ENCODE results near the gene UTP11.
A peak's percentile ranks its signal among the peaks of the same experiment; 100 is the strongest.
"Not testable (repeated sequence)": the region's sequence is repeated elsewhere in the genome, so short reads cannot be mapped to it uniquely, and the experiment has no call there.

UTP11 gene

GRCh38 chr1:38027201-38028104 lies 14.9 kb downstream of the UTP11 start:
- no peak for DNase-seq (ENCODE audit: low read depth, low spot score)

GRCh38 chr1:38028105-38028591 lies 15.6 kb downstream of the UTP11 start:
- no peak for DNase-seq (ENCODE audit: low read depth, low spot score)

- DNase-seq (ENCODE audit: low read depth, low spot score): no peak
Measured at GRCh38 chr1:38028671-38029070, 16.1 kb downstream of the UTP11 start.

GRCh38 chr1:38029081-38029681 lies 16.6 kb downstream of the UTP11 start:
- DNase-seq (ENCODE audit: low read depth, low spot score): peak; percentile 81

- peak; percentile 60 for DNase-seq (ENCODE audit: low read depth, low spot score)
Measured at GRCh38 chr1:38029685-38030511, 17.4 kb downstream of the UTP11 start.

GRCh38 chr1:38030596-38031512 lies 18.3 kb downstream of the UTP11 start:
- DNase-seq (ENCODE audit: low read depth, low spot score): no peak

GRCh38 chr1:38031513-38031866 lies 19.0 kb downstream of the UTP11 start:
- no peak for DNase-seq (ENCODE audit: low read depth, low spot score)

- DNase-seq (ENCODE audit: low read depth, low spot score): not testable (repeated sequence)
Measured at GRCh38 chr1:38032992-38033391, 20.5 kb downstream of the UTP11 start.

- no peak for DNase-seq (ENCODE audit: low read depth, low spot score)
Measured at GRCh38 chr1:38034871-38035270, 22.3 kb downstream of the UTP11 start.

- no peak for DNase-seq (ENCODE audit: low read depth, low spot score)
Measured at GRCh38 chr1:38037221-38037939, 24.8 kb downstream of the UTP11 start.

- no peak for DNase-seq (ENCODE audit: low read depth, low spot score)
Measured at GRCh38 chr1:38038861-38039260, 26.3 kb downstream of the UTP11 start.

GRCh38 chr1:38039331-38040088 lies 27.0 kb downstream of the UTP11 start:
- DNase-seq (ENCODE audit: low read depth, low spot score): no peak

- peak; percentile 80 for DNase-seq (ENCODE audit: low read depth, low spot score)
Measured at GRCh38 chr1:38041936-38042834, 29.7 kb downstream of the UTP11 start.

GRCh38 chr1:38043036-38043747 lies 30.7 kb downstream of the UTP11 start:
- DNase-seq (ENCODE audit: low read depth, low spot score): no peak

GRCh38 chr1:38044221-38045215 lies 32.0 kb downstream of the UTP11 start:
- no peak for DNase-seq (ENCODE audit: low read depth, low spot score)
